ENCODE data around the gene RXRG. TPM values are rescaled to one million over a fixed set of nuclear protein-coding genes. Genes with fewer than 3 reads are reported as not detected.

RXRG gene
- total and polyA plus RNA-seq, 9 of the 15 experiments (the other 6 are each of a cell fraction or from before 2014, with no cell fraction given), result not detected

GRCh38 chr1:165369255-165369848 is 75.6 kb downstream of the RXRG start (continued):
- TF ChIP-seq, protein P1, sequence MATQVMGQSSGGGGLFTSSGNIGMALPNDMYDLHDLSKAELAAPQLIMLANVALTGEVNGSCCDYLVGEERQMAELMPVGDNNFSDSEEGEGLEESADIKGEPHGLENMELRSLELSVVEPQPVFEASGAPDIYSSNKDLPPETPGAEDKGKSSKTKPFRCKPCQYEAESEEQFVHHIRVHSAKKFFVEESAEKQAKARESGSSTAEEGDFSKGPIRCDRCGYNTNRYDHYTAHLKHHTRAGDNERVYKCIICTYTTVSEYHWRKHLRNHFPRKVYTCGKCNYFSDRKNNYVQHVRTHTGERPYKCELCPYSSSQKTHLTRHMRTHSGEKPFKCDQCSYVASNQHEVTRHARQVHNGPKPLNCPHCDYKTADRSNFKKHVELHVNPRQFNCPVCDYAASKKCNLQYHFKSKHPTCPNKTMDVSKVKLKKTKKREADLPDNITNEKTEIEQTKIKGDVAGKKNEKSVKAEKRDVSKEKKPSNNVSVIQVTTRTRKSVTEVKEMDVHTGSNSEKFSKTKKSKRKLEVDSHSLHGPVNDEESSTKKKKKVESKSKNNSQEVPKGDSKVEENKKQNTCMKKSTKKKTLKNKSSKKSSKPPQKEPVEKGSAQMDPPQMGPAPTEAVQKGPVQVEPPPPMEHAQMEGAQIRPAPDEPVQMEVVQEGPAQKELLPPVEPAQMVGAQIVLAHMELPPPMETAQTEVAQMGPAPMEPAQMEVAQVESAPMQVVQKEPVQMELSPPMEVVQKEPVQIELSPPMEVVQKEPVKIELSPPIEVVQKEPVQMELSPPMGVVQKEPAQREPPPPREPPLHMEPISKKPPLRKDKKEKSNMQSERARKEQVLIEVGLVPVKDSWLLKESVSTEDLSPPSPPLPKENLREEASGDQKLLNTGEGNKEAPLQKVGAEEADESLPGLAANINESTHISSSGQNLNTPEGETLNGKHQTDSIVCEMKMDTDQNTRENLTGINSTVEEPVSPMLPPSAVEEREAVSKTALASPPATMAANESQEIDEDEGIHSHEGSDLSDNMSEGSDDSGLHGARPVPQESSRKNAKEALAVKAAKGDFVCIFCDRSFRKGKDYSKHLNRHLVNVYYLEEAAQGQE (IDR thresholded peaks at IDR 0.05; ENCODE audit: borderline replicate concordance), result peak; percentile 57
- TF ChIP-seq, protein P1 (CRISPR knock-in tag; IDR thresholded peaks at IDR 0.05; ENCODE audit: low read depth), result no peak
- TF ChIP-seq XRCC5 (IDR thresholded peaks at IDR 0.05; ENCODE audit: low read depth, low read length), result peak; percentile 21; the same call in 1 of the 2 replicates
- TF ChIP-seq ZNF75A (CRISPR knock-in tag; IDR thresholded peaks at IDR 0.05), result no peak
- TF ChIP-seq CREM (IDR thresholded peaks at IDR 0.05; ENCODE audit: low read depth), result 0 out of 2 replicates have a peak, but pooled peaks have one; percentile 42
